Measurements from ENCODE around the gene SMARCA4.
"Not testable (repeated sequence)": the region's sequence is repeated elsewhere in the genome, so short reads cannot be mapped to it uniquely, and the experiment has no call there.

SMARCA4 gene

DNA sequence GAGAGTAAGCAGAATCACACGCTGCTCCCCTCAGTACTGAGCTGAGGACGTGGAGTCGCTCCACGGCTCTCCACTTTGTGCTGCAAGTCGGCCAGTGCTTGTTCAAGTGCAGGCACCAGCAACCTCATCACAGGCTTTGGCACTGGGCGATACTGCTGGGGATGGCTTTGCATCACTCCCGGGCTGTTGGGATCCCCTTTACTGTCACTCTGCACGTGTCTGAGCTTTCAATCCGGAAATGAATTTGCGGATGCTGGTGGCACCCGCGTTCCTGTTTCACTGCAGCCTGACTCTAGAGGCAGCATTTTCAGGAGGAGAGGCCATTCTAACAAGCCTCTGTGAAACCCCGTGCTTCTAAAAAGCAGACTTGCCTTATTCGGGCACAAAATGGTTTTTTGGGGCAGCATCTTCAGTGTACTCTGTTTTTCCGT lies 19.1 kb downstream of the SMARCA4 start:
- DNase-seq = peak in 1 of 5 donors; percentile 46

DNA sequence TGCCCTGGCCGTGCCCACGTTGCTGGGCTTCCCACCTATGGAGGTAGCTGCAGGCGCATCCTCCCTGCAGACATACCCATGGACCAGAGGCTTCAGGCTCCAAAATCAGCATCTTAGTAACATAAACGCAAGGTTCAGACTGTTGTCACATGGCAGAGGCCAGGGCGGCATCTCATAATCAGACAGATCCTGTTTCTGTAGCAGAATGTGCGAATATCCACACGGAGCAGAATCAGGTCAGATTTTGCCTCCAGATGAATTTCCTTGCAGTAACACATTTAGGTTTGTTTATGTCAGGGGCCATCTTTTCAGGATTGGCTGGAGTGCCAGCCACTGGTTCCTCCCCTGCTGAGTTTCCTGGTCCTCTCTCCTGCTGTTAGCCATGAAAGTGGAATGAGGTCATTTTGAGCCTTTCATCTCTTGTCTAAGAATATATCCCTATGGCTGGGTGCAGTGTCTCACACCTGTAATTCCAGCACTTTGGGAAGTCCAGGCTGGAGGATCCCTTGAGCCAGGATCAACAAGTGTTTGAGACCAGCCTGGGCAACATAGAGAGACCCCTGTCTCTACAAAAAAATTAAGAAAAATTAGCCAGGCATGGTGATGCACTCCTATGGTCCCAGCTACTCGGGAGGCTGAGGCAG lies 20.5 kb downstream of the SMARCA4 start:
- no peak for DNase-seq

DNA sequence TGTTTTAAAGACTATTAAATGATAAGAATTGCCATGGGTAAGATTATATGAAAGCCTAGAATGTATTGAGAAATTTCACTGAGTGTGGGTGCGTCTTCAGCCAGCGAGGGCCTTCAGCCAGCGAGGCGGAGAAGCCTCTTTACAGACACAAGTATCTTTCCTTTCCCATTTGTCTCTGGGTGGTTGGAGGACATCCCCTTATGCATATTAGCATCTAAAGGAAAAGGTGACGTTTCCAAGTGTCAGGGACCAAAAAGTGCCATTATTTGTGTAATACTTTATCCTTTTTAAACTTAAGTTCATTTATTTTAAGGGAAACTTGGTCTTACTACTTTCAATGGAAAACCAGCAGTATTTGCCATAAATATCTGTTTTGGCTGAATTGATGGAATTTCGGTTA lies 22.2 kb downstream of the SMARCA4 start:
- DNase-seq = no peak

DNA sequence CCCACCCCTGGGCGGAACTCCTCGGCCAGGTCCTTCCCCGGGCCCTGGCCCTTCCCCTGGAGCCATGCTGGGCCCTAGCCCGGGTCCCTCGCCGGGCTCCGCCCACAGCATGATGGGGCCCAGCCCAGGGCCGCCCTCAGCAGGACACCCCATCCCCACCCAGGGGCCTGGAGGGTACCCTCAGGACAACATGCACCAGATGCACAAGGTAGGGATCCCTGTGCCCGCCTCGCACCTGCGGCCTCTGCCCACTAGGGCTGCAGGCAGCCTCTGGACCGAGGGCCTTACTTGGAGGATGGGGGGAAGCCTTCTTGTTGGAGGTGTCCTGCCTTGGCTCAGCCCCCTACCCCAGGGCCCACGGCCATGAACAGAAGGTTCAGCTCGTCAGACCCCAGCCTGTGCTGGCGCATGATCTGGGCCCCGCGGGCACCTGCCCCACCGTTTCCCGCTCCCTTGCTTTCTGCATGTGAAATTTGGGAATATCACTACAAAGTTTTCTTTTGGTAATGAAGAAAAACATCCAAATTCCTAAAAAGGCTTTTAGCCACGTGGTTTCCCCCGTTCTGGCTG lies 23.4 kb downstream of the SMARCA4 start:
- DNase-seq = no peak

DNA sequence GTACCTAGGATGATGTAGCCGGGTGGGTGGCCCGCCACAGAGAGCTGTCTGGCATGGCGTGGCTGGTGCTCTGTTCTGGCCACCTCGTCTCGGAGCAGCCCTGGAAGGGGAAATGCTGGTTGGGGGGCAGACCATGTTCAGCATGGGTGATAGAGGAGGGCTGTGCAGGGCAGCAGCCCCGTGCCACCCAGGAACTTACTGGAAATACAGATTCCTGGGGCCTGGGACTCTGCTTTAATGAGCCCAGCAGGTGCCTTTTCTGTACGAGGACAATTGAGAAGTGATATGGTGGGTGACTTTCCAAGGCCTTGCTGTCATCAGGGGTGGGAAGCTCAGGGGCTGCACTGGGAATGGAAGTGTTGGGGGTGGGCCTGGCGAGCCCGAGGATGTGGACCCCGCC lies 24.7 kb downstream of the SMARCA4 start:
- no peak for DNase-seq

DNA sequence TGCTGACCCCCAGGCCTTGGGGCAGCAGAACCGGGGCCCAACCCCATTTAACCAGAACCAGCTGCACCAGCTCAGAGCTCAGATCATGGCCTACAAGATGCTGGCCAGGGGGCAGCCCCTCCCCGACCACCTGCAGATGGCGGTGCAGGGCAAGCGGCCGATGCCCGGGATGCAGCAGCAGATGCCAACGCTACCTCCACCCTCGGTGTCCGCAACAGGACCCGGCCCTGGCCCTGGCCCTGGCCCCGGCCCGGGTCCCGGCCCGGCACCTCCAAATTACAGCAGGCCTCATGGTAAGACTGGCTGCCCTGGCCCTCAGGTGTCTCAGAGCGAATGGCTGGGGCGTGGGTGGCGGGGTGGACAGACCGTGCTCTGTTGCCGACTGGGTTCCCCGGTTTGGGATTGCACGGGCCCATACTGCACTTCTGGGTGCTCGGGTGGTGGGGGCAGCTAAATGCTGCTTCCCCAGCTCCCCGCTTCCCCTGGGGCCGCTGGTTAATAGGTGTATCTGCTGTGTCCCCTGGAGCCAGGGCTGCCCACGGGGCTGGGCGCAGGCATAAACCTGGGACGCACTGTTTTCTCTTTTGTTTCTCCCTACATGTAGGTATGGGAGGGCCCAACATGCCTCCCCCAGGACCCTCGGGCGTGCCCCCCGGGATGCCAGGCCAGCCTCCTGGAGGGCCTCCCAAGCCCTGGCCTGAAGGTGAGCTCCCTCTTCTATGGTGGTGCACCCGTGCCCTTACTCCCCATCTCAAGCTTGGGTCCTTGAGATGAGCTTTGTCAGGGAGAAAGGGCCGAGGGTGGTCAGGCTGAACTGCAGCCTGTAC lies 25.7 kb downstream of the SMARCA4 start:
- DNase-seq = no peak

DNA sequence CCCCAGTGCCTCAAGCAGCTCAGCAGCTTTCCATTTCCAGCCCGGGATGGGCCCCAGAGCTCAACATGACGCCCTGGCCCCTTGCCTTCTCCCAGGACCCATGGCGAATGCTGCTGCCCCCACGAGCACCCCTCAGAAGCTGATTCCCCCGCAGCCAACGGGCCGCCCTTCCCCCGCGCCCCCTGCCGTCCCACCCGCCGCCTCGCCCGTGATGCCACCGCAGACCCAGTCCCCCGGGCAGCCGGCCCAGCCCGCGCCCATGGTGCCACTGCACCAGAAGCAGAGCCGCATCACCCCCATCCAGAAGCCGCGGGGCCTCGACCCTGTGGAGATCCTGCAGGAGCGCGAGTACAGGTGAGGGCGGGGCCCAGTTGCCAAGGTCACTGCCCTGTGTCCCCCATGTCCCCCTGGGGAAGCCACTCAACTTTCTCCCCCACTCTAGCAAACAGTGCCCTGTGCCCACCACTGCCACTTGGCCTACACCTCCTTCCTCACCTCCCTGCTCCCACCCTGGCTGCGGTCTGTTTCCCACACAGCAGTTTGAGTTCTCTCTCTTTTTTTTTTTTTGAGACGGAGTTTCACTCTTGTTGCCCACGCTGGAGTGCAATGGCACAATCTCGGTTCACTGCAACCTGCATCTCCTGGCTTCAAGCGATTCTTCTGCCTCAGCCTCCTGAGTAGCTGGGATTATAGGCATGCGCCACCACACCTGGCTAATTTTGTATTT lies 26.9 kb downstream of the SMARCA4 start:
- DNase-seq = no peak

DNA sequence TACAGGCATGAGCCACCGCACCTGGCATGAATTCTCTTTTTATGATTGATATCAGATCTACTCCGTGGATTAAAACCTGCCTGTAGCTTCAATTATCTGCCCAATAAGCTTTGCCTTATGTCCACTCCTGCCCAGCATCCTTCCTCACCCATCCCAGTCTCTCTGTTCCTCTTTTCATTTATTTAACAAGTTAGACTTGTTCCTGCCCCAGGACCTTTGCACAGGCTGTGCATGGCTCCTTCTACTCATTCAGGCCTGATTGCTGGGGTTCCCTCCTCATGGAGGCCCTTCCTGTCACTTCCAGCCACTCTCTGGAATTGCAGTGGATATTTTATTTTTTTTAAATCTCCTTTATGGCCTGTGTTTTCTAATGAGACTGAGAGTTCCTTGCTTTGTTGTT lies 27.6 kb downstream of the SMARCA4 start:
- DNase-seq = no peak

DNA sequence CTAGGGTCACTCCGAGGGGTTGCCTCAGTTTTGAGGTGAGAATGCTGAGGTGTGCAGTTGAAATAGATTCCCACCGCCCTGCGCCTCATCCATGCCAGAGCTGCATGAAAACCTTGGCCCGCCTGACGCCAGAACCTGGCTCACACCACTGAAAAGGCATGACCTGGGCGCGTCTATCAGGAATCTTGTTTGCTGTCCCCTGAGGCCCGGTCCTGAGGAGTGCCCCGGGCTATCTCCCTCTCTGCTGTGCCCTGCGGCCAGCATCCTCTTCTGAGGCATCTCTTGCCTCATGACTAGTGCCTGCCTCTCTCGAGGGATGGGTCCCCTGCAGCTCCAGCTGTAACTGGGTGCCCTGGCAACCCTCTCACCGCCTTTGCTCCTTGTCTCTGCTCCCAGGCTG lies 28.1 kb downstream of the SMARCA4 start:
- DNase-seq = no peak

DNA sequence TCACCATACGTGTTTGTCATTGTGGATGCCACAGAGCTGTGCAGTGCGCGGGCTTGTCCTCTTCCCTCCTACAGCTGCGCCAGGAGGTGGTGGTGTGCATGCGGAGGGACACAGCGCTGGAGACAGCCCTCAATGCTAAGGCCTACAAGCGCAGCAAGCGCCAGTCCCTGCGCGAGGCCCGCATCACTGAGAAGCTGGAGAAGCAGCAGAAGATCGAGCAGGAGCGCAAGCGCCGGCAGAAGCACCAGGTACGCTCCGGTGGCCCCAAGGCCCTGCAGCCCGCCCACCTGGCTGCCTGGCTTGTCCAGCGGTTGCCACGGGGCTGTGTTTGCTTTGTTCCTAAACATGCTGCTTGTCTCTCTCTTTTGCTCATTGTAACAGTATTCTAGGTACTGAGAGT lies 30.2 kb downstream of the SMARCA4 start:
- no peak for DNase-seq

DNA sequence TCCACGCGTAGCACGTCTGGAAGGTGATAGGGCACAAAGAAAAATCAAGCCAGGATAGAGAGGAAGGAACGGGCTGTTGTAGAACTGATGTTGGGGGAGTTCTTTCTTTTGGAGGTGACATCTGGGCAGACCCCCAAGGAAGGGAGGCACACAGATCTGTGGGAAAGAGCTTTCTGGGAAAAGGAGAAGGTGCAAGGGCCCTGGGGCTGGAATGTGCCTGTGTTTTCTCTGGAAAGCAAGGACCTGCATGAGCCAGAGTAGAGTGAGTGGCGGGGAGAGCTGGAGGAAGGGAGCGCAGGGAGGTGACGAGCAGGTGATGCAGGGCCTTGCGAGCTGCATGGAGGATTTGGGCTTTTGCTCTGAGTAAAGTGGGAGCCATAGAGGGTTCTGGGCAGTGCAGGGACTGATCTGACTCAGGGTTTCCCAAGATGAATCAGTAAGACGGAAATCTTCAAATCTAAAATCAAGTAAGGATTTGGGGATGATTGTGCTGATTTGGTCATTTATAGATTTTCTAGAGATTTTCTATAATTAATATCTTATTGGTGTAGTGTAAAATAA lies 30.8 kb downstream of the SMARCA4 start:
- DNase-seq = no peak

DNA sequence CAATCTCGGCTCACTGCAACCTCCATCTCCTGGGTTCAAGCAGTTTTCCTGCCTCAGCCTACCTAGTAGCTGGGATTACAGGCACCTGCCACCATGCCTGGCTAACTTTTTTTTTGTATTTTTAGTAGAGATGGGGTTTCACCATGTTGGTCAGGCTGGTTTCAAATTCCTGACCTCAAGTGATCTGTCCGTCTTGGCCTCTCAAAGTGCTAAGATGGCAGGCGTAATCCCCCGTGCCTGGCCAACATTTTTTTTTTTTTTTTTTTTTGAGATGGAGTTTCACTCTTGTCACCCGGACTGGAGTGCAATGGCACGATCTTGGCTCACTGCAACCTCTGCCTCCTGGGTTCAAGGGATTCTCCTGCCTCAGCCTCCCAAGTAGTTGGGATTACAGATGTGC lies 31.3 kb downstream of the SMARCA4 start:
- DNase-seq = not testable (repeated sequence)

DNA sequence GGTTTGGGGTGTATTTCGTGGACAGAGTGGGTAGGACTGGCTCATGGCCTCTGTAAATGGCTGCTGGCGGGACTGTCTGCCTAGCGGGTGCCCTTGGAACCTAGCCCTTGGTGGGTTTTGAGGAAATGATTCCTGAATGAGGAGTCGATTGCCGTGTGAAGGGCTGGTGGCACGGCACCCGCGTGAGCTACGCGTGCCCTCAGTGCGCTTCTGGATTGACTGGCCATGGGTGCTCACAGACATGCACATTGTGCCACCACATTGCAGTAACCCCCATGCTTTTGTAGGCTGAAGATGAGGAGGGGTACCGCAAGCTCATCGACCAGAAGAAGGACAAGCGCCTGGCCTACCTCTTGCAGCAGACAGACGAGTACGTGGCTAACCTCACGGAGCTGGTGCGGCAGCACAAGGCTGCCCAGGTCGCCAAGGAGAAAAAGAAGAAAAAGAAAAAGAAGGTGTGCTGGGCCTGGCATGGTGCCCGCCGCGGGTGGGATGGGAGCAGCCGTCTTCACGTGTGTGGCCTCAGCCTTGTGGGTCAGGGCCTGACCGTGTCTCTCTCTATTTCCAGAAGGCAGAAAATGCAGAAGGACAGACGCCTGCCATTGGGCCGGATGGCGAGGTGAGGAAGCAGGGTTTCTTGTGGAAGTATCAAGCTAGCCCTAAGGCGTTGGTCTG lies 35.2 kb downstream of the SMARCA4 start:
- DNase-seq = no peak

DNA sequence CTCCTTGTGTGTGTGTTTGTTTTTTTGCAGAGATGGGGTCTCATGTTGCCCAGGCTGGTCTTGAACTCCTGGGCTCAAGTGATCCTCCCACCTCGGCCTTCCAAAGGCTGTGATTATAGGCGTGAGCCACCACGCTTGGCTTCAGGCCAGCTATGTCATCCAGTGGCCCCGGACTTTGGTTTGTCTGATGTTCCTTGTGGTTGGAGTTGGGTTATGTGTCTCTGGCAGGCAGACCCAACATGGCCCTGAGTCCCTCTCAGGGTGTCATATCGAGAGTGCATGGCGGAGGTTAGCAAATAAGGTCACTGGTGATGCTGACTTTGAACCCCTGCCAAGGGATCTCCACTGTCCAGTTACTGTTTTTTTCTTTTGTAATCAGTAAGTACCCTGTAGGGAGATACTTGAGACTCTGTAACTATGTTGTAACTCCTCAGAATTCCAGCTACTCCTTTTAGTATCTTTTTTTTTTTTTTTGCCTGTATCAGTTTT lies 37.3 kb downstream of the SMARCA4 start:
- no peak for DNase-seq

DNA sequence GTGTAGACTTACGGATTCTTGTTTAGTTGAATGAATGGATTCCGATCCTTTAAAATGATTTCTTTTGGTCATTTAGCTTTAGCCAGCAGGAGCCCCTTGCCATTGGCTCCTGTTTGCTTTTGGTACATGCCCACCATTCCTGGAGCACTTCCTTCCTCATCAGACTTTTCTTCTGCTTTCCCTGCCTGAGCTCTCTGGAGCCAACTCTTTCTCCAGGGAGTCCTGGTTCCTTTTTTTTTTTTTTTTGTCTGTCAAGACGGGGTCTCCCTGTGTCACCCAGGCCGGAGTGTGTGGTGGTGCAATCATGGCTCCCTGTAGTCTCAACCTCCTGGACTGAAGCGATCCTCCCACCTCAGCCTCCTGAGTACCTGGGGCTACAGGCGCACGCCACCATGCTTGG lies 37.8 kb downstream of the SMARCA4 start:
- no peak for DNase-seq

DNA sequence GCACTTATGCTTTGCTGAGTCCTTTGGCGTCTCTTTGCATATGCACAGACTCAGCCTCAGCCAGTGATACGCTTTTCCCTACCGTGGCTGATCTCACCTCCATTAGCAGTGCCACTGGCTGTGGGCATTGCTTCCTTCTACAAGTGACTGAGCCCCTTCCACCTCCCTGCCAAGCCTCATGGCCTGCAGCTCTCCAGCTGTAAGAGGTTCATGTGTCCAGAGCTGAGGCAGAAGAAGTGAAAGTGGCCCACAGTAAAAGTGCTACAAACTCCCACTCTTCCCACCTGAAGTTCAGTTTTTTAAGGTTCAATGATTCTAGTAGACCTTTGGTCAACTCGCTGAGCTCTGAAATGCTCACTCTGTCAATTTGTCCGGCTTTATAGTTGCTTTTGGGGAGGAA lies 44.7 kb downstream of the SMARCA4 start:
- no peak for DNase-seq

DNA sequence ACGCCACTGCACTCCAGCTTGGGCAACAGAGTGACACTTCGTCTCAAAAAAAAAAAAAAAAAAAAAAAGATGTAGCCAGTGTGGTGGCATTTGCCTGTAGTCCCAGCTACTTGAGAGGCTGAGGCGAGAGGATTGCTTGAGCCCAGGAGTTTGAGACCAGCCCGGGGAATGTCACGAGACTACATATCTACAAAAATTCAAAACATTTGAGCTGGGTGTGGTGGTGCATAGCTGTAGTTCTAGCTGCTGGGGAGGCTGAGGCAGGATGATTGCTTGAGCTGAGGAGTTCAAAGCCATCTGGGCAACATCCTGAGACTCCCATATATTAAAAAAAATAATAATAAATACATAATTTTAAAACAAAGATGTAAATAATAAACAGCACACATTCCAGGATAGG lies 46.6 kb downstream of the SMARCA4 start:
- DNase-seq = no peak

DNA sequence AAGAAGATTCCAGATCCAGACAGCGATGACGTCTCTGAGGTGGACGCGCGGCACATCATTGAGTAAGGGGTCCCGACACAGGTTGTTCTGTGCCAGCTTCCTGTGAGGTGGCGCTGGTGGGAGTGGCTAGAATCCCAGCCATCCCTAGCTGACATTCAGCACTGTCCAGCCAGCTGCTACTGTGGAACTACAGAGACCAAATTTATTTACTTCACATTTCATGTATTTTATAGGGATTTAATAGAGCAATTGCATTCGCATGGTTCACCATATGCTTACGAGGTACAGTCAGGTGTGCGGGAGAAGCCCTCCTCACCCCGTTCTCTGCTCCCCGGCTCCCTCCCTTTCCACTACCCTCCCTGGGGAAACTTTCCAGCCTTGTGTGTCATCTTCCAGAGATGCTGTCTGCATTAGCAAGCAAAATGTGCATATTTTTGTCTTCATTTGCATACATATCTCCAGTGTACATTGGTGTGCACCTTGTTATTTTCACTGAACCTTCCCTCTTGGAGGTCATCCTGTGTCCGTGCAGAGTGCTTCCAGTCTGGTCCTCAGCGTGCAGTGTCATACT lies 47.2 kb downstream of the SMARCA4 start:
- DNase-seq = no peak

DNA sequence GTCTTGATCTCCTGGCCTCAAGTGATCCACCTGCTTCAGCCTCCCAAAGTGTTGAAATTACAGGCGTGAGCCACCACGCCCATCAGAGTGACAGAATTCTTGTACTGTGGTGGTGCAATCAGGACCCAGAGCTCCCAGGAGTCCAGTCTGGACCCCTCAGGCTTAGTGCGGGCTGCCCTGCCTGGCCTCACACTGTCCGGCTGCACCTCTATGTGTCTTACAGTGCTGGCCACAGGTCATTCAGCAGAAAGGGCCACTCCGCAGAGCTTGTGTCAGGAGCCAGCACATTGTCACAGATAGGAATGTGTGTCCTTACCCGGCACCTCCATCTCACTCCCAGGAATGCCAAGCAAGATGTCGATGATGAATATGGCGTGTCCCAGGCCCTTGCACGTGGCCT lies 49.2 kb downstream of the SMARCA4 start:
- DNase-seq = no peak

DNA sequence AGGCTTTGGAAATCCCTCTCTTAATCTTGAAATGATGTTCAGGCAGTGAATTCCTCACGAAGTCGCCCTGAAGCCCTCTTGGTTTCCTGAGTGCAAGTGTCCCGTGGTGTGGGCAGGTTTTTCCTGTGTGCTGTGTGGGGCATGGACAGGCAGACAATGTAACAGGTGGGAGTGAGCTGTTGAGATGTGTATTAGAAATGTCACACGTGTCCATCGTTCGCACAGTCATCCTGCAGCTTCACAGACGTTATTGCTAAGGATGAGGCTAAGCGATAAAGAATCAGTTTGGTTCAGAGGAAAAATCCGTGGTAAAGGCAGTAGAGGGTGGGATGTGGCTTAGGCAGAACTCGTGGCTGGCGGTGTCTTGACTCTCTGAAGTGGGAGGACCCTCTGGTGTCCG lies 51.7 kb downstream of the SMARCA4 start:
- DNase-seq = no peak

DNA sequence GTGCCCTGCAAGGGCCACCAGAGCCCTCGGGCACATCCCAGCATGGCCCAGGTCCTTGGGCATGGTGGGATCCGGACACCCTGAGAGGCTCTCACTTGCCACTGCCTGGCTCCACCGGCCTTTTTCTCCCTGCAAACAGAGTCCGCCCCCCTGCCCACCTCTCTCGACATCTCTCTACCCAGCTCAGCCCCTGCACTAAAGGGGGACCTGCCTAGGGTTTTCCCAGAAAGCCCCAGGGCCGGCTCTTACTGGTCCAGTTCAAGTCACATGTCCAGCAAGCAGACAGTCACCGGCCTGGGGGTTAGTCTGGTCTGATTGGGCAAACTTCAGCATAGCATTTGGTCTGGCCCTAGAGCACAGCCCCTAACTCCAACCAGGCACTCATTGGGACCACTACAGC lies 52.9 kb downstream of the SMARCA4 start:
- DNase-seq = no peak

DNA sequence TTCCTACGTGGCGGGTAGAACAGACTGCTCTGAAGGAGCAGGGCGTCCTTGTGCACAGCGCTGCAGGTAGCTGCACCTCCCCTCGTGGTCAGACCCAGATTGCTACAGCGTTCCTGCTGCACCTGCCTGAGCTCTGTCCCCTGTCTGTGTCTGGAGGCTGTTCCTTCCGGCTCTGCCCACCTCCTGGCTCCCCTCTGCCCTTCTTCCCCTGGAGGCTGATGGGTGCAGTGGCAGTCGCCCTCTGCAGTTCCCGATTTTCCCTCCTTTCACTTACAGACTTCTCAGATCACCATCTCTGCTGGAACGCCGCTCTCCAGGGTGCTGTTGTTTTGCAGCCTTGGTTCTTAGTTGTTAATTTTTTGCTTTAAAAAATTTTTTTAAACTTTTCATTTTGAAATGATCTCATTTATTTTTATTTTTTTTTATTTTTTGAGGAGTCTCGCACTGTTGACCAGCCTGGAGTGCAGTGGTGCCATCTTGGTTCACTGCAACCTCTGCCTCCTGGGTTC lies 53.6 kb downstream of the SMARCA4 start:
- no peak for DNase-seq
